OCI-LY1 (cell line): ENCODE measurements around the gene TCF4.

Experiments
- H2AFZ ChIP-seq: fragments of 200-600 bp; sonication (generic), shearing (Covaris generic); 2 replicates; pipeline ENCODE4 v1.6.0; 2014; ENCODE audit warnings: antibody characterized with exemption, mild to moderate bottlenecking, low read length
- H3F3A ChIP-seq: fragments of 200-600 bp; sonication (generic), shearing (Covaris generic); 2 replicates; pipeline ENCODE4 v1.6.0; 2014; ENCODE audit warnings: mild to moderate bottlenecking, antibody characterized with exemption, low read length, moderate library complexity; ENCODE audit not compliant: insufficient read depth
- H3K27ac ChIP-seq: fragments of 200-600 bp; sonication (generic); 2 replicates; pipeline ENCODE4 v1.5.1; 2014; ENCODE audit warnings: low read length, mixed run types, mild to moderate bottlenecking, low read depth; ENCODE audit not compliant: poor library complexity, severe bottlenecking
- H3K27me3 ChIP-seq: fragments of 200-600 bp; sonication (generic); 2 replicates; pipeline ENCODE4 v1.6.0; 2014; ENCODE audit warnings: antibody characterized with exemption, mild to moderate bottlenecking, low read length, moderate library complexity; ENCODE audit not compliant: insufficient read depth
- H3K36me3 ChIP-seq: fragments of 200-600 bp; sonication (generic); 2 replicates; pipeline ENCODE4 v1.6.1; 2014; ENCODE audit warnings: mild to moderate bottlenecking, antibody characterized with exemption, low read length, moderate library complexity, mixed read lengths; ENCODE audit not compliant: insufficient read depth
- H3K4me1 ChIP-seq: fragments of 200-600 bp; sonication (generic); 2 replicates; pipeline ENCODE4 v1.5.1; 2014; ENCODE audit warnings: mild to moderate bottlenecking, low read length, moderate library complexity; ENCODE audit not compliant: insufficient read depth, severe bottlenecking
- H3K4me2 ChIP-seq: fragments of 200-600 bp; sonication (generic), shearing (Covaris generic); 2 replicates; pipeline ENCODE4 v1.6.1; 2014; ENCODE audit warnings: low read length
- H3K4me3 ChIP-seq: fragments of 200-600 bp; sonication (generic); 2 replicates; pipeline ENCODE4 v1.5.1; 2014; ENCODE audit warnings: low read length, low read depth, mild to moderate bottlenecking, mixed read lengths; ENCODE audit not compliant: poor library complexity, severe bottlenecking
- H3K79me2 ChIP-seq: fragments of 200-600 bp; shearing (Covaris generic); 2 replicates; pipeline ENCODE4 v1.6.1; 2016; ENCODE audit warnings: mixed run types, low read length, mixed read lengths; ENCODE audit not compliant: insufficient read depth
- H3K9ac ChIP-seq: fragments of 200-600 bp; sonication (generic), shearing (Covaris generic); 2 replicates; pipeline ENCODE4 v1.6.1; 2014; ENCODE audit warnings: mild to moderate bottlenecking, low read length, mixed read lengths
- H3K9me2 ChIP-seq: fragments of 200-600 bp; sonication (generic), shearing (Covaris generic); 2 replicates; pipeline ENCODE4 v1.6.1; 2014; ENCODE audit warnings: low read depth, mild to moderate bottlenecking, low read length, mixed read lengths
- H3K9me3 ChIP-seq: fragments of 200-600 bp; shearing (Covaris generic); 2 replicates; pipeline ENCODE4 v1.6.1; 2014; ENCODE audit warnings: low read length, mixed read lengths
- H4K20me1 ChIP-seq: fragments of 200-600 bp; sonication (generic), shearing (Covaris generic); 2 replicates; pipeline ENCODE4 v1.6.0; 2016; ENCODE audit warnings: mild to moderate bottlenecking, low read length; ENCODE audit not compliant: insufficient read depth
- CTCF ChIP-seq: fragments of 200-600 bp; sonication (generic), shearing (Covaris generic); IDR thresholded peaks from 2 replicates; pipeline ENCODE4 v1.5.1; 2017; ENCODE audit warnings: mild to moderate bottlenecking, antibody characterized with exemption, low read length, moderate library complexity, mixed read lengths
- EZH2 ChIP-seq: fragments of 200-600 bp; sonication (generic), shearing (Covaris generic); IDR thresholded peaks from 2 replicates; pipeline ENCODE4 v1.8.0; 2017; ENCODE audit warnings: borderline replicate concordance, mixed run types, mild to moderate bottlenecking, antibody characterized with exemption, low read length, moderate library complexity, mixed read lengths

The TCF4 gene

GRCh38 chr18:55582325-55582724, 5.7 kb downstream of the TCF4 start:
- no peaks in the 10 kb centered on the region for H3K9me2 ChIP-seq
- peak overlapping the region; percentile 80 for H3K4me2 ChIP-seq
- H3K27me3 ChIP-seq = no peaks in the 10 kb centered on the region
- no peaks in the 10 kb centered on the region for H3K9me3 ChIP-seq
- H3K9ac ChIP-seq = peak overlapping the region; percentile 71; the same call in 1 of the 2 replicates
- peak overlapping the region; percentile 84 for H3K27ac ChIP-seq
- peaks cover 79% of the 10 kb centered on the region for H3K4me1 ChIP-seq
- peaks cover 33% of the 10 kb centered on the region; the same call in 1 of the 2 replicates for H3K36me3 ChIP-seq
- H3F3A ChIP-seq = no peaks in the 10 kb centered on the region
- peak overlapping the region; percentile 75 for H3K4me3 ChIP-seq
- H2AFZ ChIP-seq = no peak overlapping the region
- H4K20me1 ChIP-seq = no peaks in the 10 kb centered on the region
- peaks cover 80% of the 10 kb centered on the region for H3K79me2 ChIP-seq
- TF ChIP-seq CTCF = no peak
- no peak for TF ChIP-seq EZH2

- H2AFZ ChIP-seq = no peak overlapping the region
- peak overlapping the region; percentile 84 for H3K27ac ChIP-seq
- H3K4me1 ChIP-seq = peaks cover 93% of the 10 kb centered on the region
Observed at GRCh38 chr18:55579501-55580270, 8.3 kb downstream of the TCF4 start.

GRCh38 chr18:55577812-55578539, 10.0 kb downstream of the TCF4 start:
- H3K9me2 ChIP-seq = no peaks in the 10 kb centered on the region
- no peaks in the 10 kb centered on the region for H3K9me3 ChIP-seq
- peaks cover 96% of the 10 kb centered on the region for H3K4me1 ChIP-seq
- TF ChIP-seq EZH2 (no peak), CTCF (peak; percentile 39; the same call in 1 of the 2 replicates)
- H3K4me2 ChIP-seq = peak overlapping the region; percentile 5; the same call in 1 of the 2 replicates
- peaks cover 76% of the 10 kb centered on the region for H3K79me2 ChIP-seq
- peak overlapping the region; percentile 15 for H3K27ac ChIP-seq
- H3K9ac ChIP-seq = no peak overlapping the region
- H3K4me3 ChIP-seq = no peak overlapping the region
- no peak overlapping the region for H2AFZ ChIP-seq
- no peaks in the 10 kb centered on the region for H3F3A ChIP-seq
- peaks cover 36% of the 10 kb centered on the region for H3K36me3 ChIP-seq
- H3K27me3 ChIP-seq = no peaks in the 10 kb centered on the region
- no peaks in the 10 kb centered on the region for H4K20me1 ChIP-seq

More at GRCh38 chr18:55579501-55580270, 8.3 kb downstream of the TCF4 start:
- H3F3A ChIP-seq = no peaks in the 10 kb centered on the region
- H3K27me3 ChIP-seq = no peaks in the 10 kb centered on the region
- H3K36me3 ChIP-seq = peaks cover 37% of the 10 kb centered on the region
- peak overlapping the region; percentile 80 for H3K4me2 ChIP-seq
- TF ChIP-seq EZH2 (no peak), CTCF (no peak)
- H4K20me1 ChIP-seq = no peaks in the 10 kb centered on the region
- H3K9me2 ChIP-seq = no peaks in the 10 kb centered on the region
- H3K79me2 ChIP-seq = peaks cover 81% of the 10 kb centered on the region
- H3K4me3 ChIP-seq = peak overlapping the region; percentile 8
- no peaks in the 10 kb centered on the region for H3K9me3 ChIP-seq
- peak overlapping the region; percentile 42 for H3K9ac ChIP-seq
